GM18526 (cell line): ENCODE measurements around the gene TP73.

Source experiments
- POLR2A ChIP-seq: IDR thresholded peaks from 3 replicates; pipeline ENCODE4 v1.6.1; 2011; ENCODE audit not compliant: insufficient read length; ENCODE audit errors: extremely low read depth

TP73 gene

GRCh38 chr1:3725366-3725765 lies 73.0 kb downstream of the TP73 start:
- TF ChIP-seq POLR2A = no peak

GRCh38 chr1:3727042-3727824 lies 74.9 kb downstream of the TP73 start:
- TF ChIP-seq POLR2A = no peak

GRCh38 chr1:3727825-3728776 lies 75.8 kb downstream of the TP73 start:
- TF ChIP-seq POLR2A = no peak

GRCh38 chr1:3729594-3730542 lies 77.6 kb downstream of the TP73 start:
- no peak for TF ChIP-seq POLR2A

GRCh38 chr1:3730543-3731247 lies 78.4 kb downstream of the TP73 start:
- no peak for TF ChIP-seq POLR2A

GRCh38 chr1:3731583-3732433 lies 79.5 kb downstream of the TP73 start:
- no peak for TF ChIP-seq POLR2A

- no peak for TF ChIP-seq POLR2A
Observed at GRCh38 chr1:3732434-3733093, 80.2 kb downstream of the TP73 start.

GRCh38 chr1:3733094-3733882 lies 81.0 kb downstream of the TP73 start:
- TF ChIP-seq POLR2A = no peak

- no peak for TF ChIP-seq POLR2A
Observed at GRCh38 chr1:3733883-3734589, 81.7 kb downstream of the TP73 start.

GRCh38 chr1:3734602-3735001 lies 82.3 kb downstream of the TP73 start:
- no peak for TF ChIP-seq POLR2A

- no peak for TF ChIP-seq POLR2A
Observed at GRCh38 chr1:3735027-3735681, 82.8 kb downstream of the TP73 start.
